Measurements from ENCODE around the gene COG1.

GRCh38 chr17:73209436-73209835, 16.6 kb downstream of the COG1 start:
- TF ChIP-seq CTCF (IDR thresholded peaks at IDR 0.05) (no peak), ZFX (IDR thresholded peaks at IDR 0.05; ENCODE audit: borderline replicate concordance) (no peak)

Data from 22Rv1 (cell line).